ENCODE results near the gene CDA. TPM values are rescaled to one million over a fixed set of nuclear protein-coding genes. Genes with fewer than 3 reads are reported as not detected.

The CDA gene
- total and polyA plus RNA-seq, 2 donors (not counting 3 experiments of a cell fraction or from before 2014, with no cell fraction given), result 0.35 to 1.9 TPM

DNA sequence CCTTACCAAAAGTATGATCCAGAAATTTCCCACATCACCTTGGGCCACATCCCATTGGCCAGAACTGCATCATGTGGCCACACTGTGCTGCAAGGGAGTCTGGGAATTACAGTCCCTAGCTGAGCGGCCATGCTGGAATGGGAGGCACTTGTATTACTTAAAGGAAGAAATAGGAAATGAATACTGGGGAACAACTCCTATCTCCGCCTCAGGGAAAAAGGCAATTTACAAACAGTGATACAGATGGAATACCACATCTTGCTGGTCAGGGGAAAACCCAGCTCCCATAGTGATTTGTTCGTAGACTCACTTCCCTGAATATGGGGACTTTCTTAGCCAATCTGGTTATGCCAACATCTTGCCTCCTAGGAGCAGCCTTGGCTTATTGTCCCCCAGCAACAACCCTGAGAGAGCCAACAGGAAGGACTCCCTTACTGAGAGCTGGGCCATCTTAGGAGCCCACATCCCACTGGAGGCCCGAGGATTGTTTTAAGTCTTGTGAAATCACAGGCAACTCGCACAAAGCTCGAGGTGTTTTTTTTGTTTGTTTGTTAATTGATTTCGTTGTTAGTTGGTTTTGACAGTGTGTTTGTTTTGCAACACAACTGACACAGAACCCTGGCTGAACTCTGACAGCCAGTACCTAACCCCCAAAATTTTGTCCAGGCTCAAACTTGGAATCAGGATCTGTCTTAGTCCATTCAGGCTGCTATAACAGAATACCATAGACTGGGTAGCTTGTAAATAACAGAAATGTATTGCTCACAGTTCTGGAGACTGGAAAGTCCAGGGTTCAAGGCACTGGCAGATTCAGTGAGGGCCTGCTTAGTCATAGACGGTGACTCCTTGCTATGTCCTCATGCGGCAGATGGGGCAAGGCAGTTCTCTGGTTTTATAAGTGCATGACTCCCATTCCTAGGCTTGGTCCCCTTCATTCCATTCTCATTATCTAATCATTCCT lies 14.9 kb downstream of the CDA start:
- H3K27me3 ChIP-seq (ENCODE audit: control insufficient read depth in 2 of 2, insufficient read depth in 2 of 2, low read length in 2 of 2), result peaks cover 0 to 2% of the 10 kb centered on the region in 2 experiments
- POLR2A ChIA-PET, result no interaction called here
- H3K9ac ChIP-seq (replicated peaks; ENCODE audit: extremely low read depth, insufficient read depth, low read length), result no peak overlapping the region
- H3K9me1 ChIP-seq (replicated peaks; ENCODE audit: control insufficient read depth, extremely low read depth, insufficient read depth, low read length), result no peaks in the 10 kb centered on the region
- FAIRE-seq (no peak), DNase-seq (ENCODE audit: low read depth, low spot score) (no peak)
- BruUV-seq (replicated peaks), result no TSS peak
- intact Hi-C loops (cut with micrococcal nuclease) (no loop called here), dilution Hi-C loops (cut with MboI; ENCODE audit: extremely low pct_ligation_motif_present, low sequenced_read_pairs) (no loop called here)
- H3K9me3 ChIP-seq (replicated peaks; ENCODE audit: control insufficient read depth, insufficient read depth, low read length), result no peaks in the 10 kb centered on the region
- H3K36me3 ChIP-seq (ENCODE audit: control insufficient read depth in 2 of 2, extremely low read depth in 1 of 2, insufficient read depth in 2 of 2, low read length in 2 of 2), result no peaks in the 10 kb centered on the region
- no peak overlapping the region for H3K27ac ChIP-seq (ENCODE audit: insufficient read depth, low read depth, low read length)
- H4K20me1 ChIP-seq (replicated peaks; ENCODE audit: control insufficient read depth, extremely low read depth, insufficient read depth, low read length), result no peaks in the 10 kb centered on the region
- TF ChIP-seq EZH2 (IDR thresholded peaks at IDR 0.05; ENCODE audit: borderline replicate concordance, low read depth, low read length, severe bottlenecking) (no peak), MYC (IDR thresholded peaks at IDR 0.05; ENCODE audit: low read depth, low read length) (no peak), POLR2A (IDR thresholded peaks at IDR 0.05; ENCODE audit: low read depth, low read length) (no peak), FOS (IDR thresholded peaks at IDR 0.05; ENCODE audit: borderline replicate concordance, insufficient read depth, low read length) (no peak), JUN (IDR thresholded peaks at IDR 0.05; ENCODE audit: borderline replicate concordance, insufficient read depth, insufficient read length, low read depth) (no peak), GATA2 (IDR thresholded peaks at IDR 0.05; ENCODE audit: insufficient read depth, insufficient read length, low read depth, low read length) (no peak), POLR2AphosphoS5 (IDR thresholded peaks at IDR 0.05; ENCODE audit: insufficient read depth, low read depth, low read length) (no peak)
- TF ChIP-seq, protein P1, sequence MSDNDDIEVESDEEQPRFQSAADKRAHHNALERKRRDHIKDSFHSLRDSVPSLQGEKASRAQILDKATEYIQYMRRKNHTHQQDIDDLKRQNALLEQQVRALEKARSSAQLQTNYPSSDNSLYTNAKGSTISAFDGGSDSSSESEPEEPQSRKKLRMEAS (IDR thresholded peaks at IDR 0.05; ENCODE audit: insufficient read depth, insufficient read length), result no peak
- CTCF ChIA-PET, result no interaction called here
- H3K4me2 ChIP-seq (ENCODE audit: insufficient read depth, low read length), result no peak overlapping the region
- H3K4me3 ChIP-seq (replicated peaks in 1 of 3; ENCODE audit: insufficient read depth in 1 of 3, low read depth in 1 of 3, low read length in 3 of 3), result no peak overlapping the region
- no peaks in the 10 kb centered on the region for H3K79me2 ChIP-seq (ENCODE audit: control insufficient read depth, insufficient read depth, low read length)
- H2AFZ ChIP-seq (ENCODE audit: low read depth, low read length), result no peak overlapping the region
- peaks cover 6% of the 10 kb centered on the region for H3K4me1 ChIP-seq (ENCODE audit: control insufficient read depth, extremely low read depth, insufficient read depth, low read length)
